Central memory CD4-positive, alpha-beta T cell (primary cell): Measurements from ENCODE around the gene TRIM41.
"Not testable (repeated sequence)": the region's sequence is repeated elsewhere in the genome, so short reads cannot be mapped to it uniquely, and the experiment has no call there.

Experiments used
- DNase-seq: peaks from one replicate; pipeline ENCODE4 v3.0.0; 2022

The TRIM41 gene

GRCh38 chr5:181259283-181259682 lies 36.2 kb downstream of the TRIM41 start:
- no peak for DNase-seq

- no peak for DNase-seq
Observed at GRCh38 chr5:181259974-181260719, 37.1 kb downstream of the TRIM41 start.

- DNase-seq: peak; percentile 92
Observed at GRCh38 chr5:181260720-181261319, 37.7 kb downstream of the TRIM41 start, which contains the start of gene TRIM52. TRIM52 (minus strand) TSS chr5:181261143; CDS start chr5:181260813, 330 bp downstream.

GRCh38 chr5:181261320-181262049 lies 38.4 kb downstream of the TRIM41 start:
- DNase-seq: peak; percentile 84

- DNase-seq: no peak
Observed at GRCh38 chr5:181263633-181264032, 40.6 kb downstream of the TRIM41 start.

- no peak for DNase-seq
Observed at GRCh38 chr5:181265092-181265671, 42.1 kb downstream of the TRIM41 start.

GRCh38 chr5:181267291-181267904 lies 44.3 kb downstream of the TRIM41 start:
- not testable (repeated sequence) for DNase-seq

- not testable (repeated sequence) for DNase-seq
Observed at GRCh38 chr5:181267907-181268306, 44.8 kb downstream of the TRIM41 start.

GRCh38 chr5:181271081-181271480 lies 48.0 kb downstream of the TRIM41 start:
- no peak for DNase-seq

- not testable (repeated sequence) for DNase-seq
Observed at GRCh38 chr5:181273433-181273744, 50.3 kb downstream of the TRIM41 start.

GRCh38 chr5:181280251-181280762 lies 57.2 kb downstream of the TRIM41 start:
- DNase-seq: no peak

- DNase-seq: no peak
Observed at GRCh38 chr5:181281077-181281983, 58.2 kb downstream of the TRIM41 start.

- no peak for DNase-seq
Observed at GRCh38 chr5:181281984-181282316, 58.9 kb downstream of the TRIM41 start.

- DNase-seq: not testable (repeated sequence)
Observed at GRCh38 chr5:181282415-181282814, 59.3 kb downstream of the TRIM41 start.

- no peak for DNase-seq
Observed at GRCh38 chr5:181282874-181283273, 59.8 kb downstream of the TRIM41 start.

- DNase-seq: no peak
Observed at GRCh38 chr5:181283347-181283746, 60.3 kb downstream of the TRIM41 start.

GRCh38 chr5:181283841-181284755 lies 61.0 kb downstream of the TRIM41 start:
- DNase-seq: not testable (repeated sequence)
